HFFc6 (cell line): ENCODE results near the gene KCNIP1. TPM values are rescaled to one million over a fixed set of nuclear protein-coding genes. Genes with fewer than 3 reads are reported as not detected.

ENCODE experiments used
- DNase-seq: peaks from one replicate; pipeline ENCODE4 v3.0.0-alpha.2; 2018
- H3K27ac Mint-ChIP-seq: 2 replicates; pipeline ENCODE4 v1.8.0; 2020; ENCODE audit warnings: mild to moderate bottlenecking, mixed read lengths
- H3K27me3 Mint-ChIP-seq: 2 replicates; pipeline ENCODE4 v1.8.0; 2021; ENCODE audit warnings: mild to moderate bottlenecking, moderate library complexity, mixed read lengths; ENCODE audit not compliant: insufficient read depth
- H3K36me3 Mint-ChIP-seq: 2 replicates; pipeline ENCODE4 v1.8.0; 2021; ENCODE audit warnings: low read depth, mixed read lengths
- H3K4me1 Mint-ChIP-seq: 2 replicates; pipeline ENCODE4 v1.8.0; 2020; ENCODE audit warnings: low read depth, mixed read lengths
- H3K4me3 Mint-ChIP-seq: 2 replicates; pipeline ENCODE4 v1.8.0; 2020; ENCODE audit warnings: mild to moderate bottlenecking, moderate library complexity, mixed read lengths
- H3K9me3 Mint-ChIP-seq: 2 replicates; pipeline ENCODE4 v1.8.0; 2020; ENCODE audit warnings: mild to moderate bottlenecking, mixed read lengths
- total RNA-seq, 6 experiments: library from RNA; stranded (reverse); fragmentation: NEBNext Ultra II Directional; extraction: Animal tissue kit (Norgen Biotek cat#: 25700); gene quantifications; 2 replicates in 1 of 6; 3 replicates in 5 of 6; pipeline ENCODE4 v1.2.3, GENCODE V29; 2021
- TF ChIP-seq, protein P1 (sequence below): fragments of 200-600 bp; sonication (generic); IDR thresholded peaks from 2 replicates; pipeline ENCODE4 v1.5.0; 2021; ENCODE audit warnings: antibody characterized with exemption, mild to moderate bottlenecking

KCNIP1 gene
- total RNA-seq, 6 experiments from 2014 or later, result not detected

DNA sequence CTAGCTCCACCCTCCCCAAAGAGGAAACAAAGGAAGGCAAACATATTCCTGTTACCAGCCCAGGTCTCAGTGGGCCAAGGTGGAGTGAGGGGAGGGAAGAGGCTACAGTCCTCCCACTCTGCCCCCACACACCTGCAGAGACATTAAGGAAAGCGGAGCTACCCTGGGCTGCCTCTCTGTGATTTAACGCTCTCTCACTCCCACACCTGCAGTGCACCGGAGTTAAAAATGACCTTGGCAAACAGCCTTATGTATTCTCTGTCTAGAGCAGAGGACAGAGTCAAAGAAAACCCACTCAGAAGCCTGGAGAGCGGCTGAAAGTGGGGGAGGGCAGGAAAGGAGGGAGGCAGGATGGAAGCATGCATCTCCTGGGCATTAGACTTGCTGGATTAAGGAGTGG is 32.7 kb downstream of the KCNIP1 start:
- Mint-ChIP-seq H3K4me1 (no peaks in the 10 kb centered on the region), H3K9me3 (peaks cover 8% of the 10 kb centered on the region), H3K27ac (no peak overlapping the region), H3K4me3 (no peak overlapping the region), H3K36me3 (no peaks in the 10 kb centered on the region), H3K27me3 (peaks cover 7% of the 10 kb centered on the region)
- TF ChIP-seq, protein P1, sequence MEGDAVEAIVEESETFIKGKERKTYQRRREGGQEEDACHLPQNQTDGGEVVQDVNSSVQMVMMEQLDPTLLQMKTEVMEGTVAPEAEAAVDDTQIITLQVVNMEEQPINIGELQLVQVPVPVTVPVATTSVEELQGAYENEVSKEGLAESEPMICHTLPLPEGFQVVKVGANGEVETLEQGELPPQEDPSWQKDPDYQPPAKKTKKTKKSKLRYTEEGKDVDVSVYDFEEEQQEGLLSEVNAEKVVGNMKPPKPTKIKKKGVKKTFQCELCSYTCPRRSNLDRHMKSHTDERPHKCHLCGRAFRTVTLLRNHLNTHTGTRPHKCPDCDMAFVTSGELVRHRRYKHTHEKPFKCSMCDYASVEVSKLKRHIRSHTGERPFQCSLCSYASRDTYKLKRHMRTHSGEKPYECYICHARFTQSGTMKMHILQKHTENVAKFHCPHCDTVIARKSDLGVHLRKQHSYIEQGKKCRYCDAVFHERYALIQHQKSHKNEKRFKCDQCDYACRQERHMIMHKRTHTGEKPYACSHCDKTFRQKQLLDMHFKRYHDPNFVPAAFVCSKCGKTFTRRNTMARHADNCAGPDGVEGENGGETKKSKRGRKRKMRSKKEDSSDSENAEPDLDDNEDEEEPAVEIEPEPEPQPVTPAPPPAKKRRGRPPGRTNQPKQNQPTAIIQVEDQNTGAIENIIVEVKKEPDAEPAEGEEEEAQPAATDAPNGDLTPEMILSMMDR, result no peak
- no peak for DNase-seq

DNA sequence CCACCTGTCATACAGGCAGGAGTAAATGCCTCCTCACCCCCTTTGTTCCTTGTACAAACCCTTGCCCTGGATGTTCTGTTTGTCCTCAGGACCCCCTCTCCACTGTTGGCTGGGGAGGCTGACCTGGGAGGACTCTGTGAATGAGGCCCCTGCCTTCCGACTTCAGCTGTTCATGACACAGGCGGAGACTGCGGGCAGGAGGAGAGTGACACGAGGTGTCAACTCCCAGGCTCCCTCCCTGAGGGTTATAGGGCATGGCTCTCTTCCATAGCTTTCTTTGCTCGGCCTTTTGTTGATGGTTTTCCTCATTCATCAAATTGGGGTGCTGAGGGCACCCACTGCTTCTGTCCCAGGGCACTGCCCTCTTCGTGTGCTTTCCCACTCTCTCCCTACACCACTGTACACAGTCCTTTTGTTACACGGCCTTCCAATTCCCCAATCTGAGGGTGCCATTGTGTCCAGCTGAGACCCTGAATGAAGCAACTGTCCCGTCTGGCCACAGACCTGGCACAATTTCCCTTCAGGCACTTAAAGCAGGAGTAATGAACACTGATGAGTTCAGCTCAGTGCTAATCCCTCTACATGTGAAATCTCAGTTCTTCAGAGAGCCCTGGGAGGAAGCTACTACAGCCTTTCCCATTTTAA is 33.8 kb downstream of the KCNIP1 start:
- Mint-ChIP-seq H3K27me3 (peaks cover 7% of the 10 kb centered on the region), H3K27ac (no peak overlapping the region), H3K4me1 (no peaks in the 10 kb centered on the region), H3K36me3 (no peaks in the 10 kb centered on the region), H3K4me3 (no peak overlapping the region), H3K9me3 (peaks cover 8% of the 10 kb centered on the region)
- TF ChIP-seq, protein P1, result no peak
- no peak for DNase-seq

DNA sequence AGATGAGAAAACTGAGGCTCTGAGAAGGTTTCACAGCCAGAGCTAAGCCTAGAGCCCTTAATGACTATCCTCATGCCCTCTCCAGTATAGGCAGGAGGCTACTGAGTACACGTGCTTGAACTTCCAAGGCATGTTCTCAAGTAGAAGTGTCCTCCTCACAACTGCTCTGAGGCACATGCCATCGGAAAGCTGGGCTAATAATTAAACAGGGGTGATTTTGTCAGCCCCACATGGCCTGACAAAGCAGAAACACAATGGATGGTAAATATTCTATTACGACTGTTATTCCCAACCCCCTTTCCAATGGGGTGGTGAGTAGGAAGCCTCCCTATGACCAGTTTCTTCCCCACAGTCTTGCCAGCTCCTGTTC is 34.3 kb downstream of the KCNIP1 start:
- H3K27me3 Mint-ChIP-seq, result peaks cover 7% of the 10 kb centered on the region
- H3K36me3 Mint-ChIP-seq, result no peaks in the 10 kb centered on the region
- TF ChIP-seq, protein P1, result no peak
- peaks cover 8% of the 10 kb centered on the region for H3K9me3 Mint-ChIP-seq
- no peaks in the 10 kb centered on the region for H3K4me1 Mint-ChIP-seq
- H3K4me3 Mint-ChIP-seq, result no peak overlapping the region
- no peak overlapping the region for H3K27ac Mint-ChIP-seq
- DNase-seq, result no peak

DNA sequence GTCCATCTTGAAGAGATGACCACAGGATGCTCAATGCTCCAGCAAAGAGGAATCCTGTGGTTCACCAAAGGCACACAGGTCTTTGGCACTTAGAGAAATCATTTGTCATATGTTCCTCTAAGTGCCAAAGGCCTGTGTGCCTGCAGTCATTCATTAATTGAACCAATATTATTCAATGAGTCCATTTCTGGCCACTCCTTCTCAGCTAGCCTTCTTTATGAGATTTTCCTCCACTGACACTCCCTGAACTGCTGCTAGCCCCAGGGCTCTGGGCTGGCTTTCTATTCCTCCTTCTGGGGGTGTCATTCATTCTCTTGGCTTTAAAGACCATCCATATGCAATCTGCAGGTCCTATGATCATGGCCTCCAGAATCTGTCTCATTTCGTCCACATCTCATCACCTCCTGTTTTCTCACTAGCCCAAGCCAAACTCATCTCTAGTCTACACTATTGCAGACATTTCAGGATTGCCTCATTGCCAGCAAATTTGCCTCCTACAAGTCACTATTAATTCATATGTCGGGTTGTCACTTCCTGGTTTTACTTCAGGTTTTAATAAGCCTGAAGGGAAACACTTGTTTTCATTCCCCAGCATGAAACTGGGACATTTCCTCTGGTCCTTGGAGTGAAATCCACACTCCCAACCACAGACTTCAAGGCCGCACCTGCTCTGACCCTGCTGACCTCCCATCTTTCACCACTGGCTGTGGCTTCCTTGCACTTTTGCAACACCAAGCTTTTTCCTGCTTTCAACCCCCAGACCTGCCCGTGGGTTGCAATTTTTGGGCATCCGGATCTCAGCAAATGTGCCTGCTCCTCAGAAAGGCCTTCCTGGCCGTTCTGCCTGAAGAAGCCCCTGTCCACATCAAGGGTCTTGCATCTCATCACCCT is 35.1 kb downstream of the KCNIP1 start:
- DNase-seq, result no peak
- H3K4me1 Mint-ChIP-seq, result no peaks in the 10 kb centered on the region
- TF ChIP-seq, protein P1, result no peak
- H3K27ac Mint-ChIP-seq, result no peak overlapping the region
- H3K4me3 Mint-ChIP-seq, result no peak overlapping the region
- H3K27me3 Mint-ChIP-seq, result peaks cover 7% of the 10 kb centered on the region
- H3K9me3 Mint-ChIP-seq, result peaks cover 10% of the 10 kb centered on the region
- H3K36me3 Mint-ChIP-seq, result no peaks in the 10 kb centered on the region

DNA sequence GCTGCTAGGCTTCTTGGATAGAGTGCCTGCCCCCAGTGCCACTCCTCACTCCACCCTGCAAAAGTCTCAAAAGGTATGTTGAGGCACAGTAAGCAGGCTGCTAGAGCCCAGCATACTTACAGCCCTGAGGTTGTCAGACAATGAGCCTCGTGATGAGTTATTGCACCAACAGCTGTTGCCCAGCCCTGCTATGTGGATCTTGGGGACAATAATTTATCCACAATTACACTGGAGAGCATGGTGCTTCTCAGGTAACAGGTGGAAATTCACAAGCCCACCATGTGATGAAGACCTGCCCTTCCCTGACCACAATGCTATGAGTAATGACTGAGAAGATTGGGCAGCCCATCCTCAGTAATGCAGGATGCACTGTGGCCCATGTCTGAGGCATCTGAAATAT is 36.5 kb downstream of the KCNIP1 start:
- no peak overlapping the region for H3K27ac Mint-ChIP-seq
- no peak for DNase-seq
- H3K4me3 Mint-ChIP-seq, result no peak overlapping the region
- H3K4me1 Mint-ChIP-seq, result no peaks in the 10 kb centered on the region
- no peaks in the 10 kb centered on the region for H3K36me3 Mint-ChIP-seq
- H3K27me3 Mint-ChIP-seq, result peaks cover 5% of the 10 kb centered on the region
- peaks cover 10% of the 10 kb centered on the region for H3K9me3 Mint-ChIP-seq
- TF ChIP-seq, protein P1, result no peak
